Epithelial cell of prostate (primary cell): Measurements from ENCODE around the gene ZNF683.

Experiments
- DNase-seq: peaks from one replicate; pipeline ENCODE4 v3.0.0-alpha.2; 2011; ENCODE audit warnings: low read depth, low spot score
- H3K27ac ChIP-seq: fragments of 450-650 bp; 2 replicates; pipeline ENCODE4 v1.5.1; 2017; ENCODE audit warnings: mild to moderate bottlenecking

ZNF683 gene

DNA sequence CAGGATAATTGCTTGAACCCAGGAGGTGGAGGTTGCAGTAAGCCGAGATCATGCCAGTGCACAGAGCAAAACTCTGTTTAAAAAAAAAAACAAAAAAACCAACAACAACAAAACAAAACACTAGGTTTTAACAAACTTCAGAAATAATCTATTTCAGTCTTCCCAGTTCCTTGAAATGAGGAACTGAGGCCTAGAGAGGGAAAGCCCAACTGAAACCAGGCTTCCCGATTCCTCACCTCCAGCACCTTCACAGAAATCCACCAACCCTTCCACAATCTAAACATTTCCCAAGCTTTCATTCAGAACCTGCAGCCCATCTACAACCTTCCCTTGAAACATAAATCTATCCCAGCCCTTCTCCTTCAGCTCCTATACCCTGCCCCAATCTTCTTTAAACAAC, 55.4 kb downstream of the ZNF683 start:
- no peak overlapping the region for H3K27ac ChIP-seq

DNA sequence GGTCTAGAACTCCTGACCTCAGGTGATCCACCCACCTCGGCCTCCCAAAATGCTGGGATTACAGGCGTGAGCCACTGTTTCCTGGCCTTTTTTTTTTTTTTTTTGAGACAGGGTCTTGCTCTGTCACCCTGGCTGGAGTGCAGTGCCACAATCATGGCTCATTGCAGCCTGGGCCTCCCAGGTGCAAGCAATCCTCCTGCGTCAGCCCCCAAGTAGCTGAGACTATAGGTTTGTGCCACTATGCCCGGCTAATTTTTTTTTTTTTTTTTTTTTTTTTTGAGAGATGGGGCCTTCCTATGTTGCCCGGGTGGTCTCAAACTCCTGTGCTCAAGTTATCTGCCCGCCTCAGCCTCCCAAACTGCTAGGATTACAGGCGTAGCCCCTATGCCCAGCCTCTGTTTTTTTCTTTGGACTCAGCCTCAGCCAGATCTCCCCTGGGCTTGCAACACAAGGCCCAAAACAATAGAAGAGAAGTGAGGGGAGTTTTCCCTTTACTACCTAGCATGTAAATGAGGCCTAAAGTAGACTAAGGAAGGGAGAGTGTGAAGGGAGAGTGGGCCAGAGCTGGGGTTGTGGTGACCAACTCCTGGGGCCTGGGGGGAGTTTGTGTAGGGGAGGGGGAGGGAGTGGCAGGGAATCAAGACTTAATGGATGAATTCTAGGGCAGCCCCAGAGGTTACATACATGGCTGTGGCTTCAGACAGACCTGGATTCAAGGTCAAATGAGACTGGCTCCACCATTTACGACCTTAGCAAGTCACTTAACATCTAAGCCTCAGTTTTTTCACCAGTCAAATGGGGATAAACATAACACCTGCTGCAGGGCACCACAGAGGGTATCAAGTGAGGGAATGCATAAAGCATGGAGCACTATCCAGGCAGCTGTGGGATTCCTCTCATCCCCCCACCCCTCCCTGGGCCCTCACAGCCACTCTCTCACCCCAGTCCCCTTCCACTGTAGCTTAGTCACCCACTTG, 56.4 kb downstream of the ZNF683 start:
- no peak overlapping the region for H3K27ac ChIP-seq
- DNase-seq = no peak

More for the DNA sequence above, 55.4 kb downstream of the ZNF683 start:
- DNase-seq = no peak

- no peak overlapping the region for H3K27ac ChIP-seq
- DNase-seq = no peak
Observed at GRCh38 chr1:26314501-26314900, 58.0 kb downstream of the ZNF683 start.
